ENCODE data around the gene CWC27.
"Not testable (repeated sequence)": the region's sequence is repeated elsewhere in the genome, so short reads cannot be mapped to it uniquely, and the experiment has no call there.

Gene CWC27

GRCh38 chr5:64853777-64854176 is 85.0 kb downstream of the CWC27 start:
- no peak for DNase-seq

- DNase-seq = no peak
Measured at GRCh38 chr5:64854855-64855254, 86.1 kb downstream of the CWC27 start.

- DNase-seq = no peak
Measured at GRCh38 chr5:64859881-64860280, 91.2 kb downstream of the CWC27 start.

GRCh38 chr5:64861281-64861680 is 92.6 kb downstream of the CWC27 start:
- DNase-seq = no peak

- no peak for DNase-seq
Measured at GRCh38 chr5:64864171-64864570, 95.4 kb downstream of the CWC27 start.

GRCh38 chr5:64865662-64866061 is 96.9 kb downstream of the CWC27 start:
- no peak for DNase-seq

GRCh38 chr5:64869419-64869818 is 100.7 kb downstream of the CWC27 start:
- no peak for DNase-seq

GRCh38 chr5:64872044-64872443 is 103.3 kb downstream of the CWC27 start:
- DNase-seq = no peak

GRCh38 chr5:64873441-64873840 is 104.7 kb downstream of the CWC27 start:
- no peak for DNase-seq

GRCh38 chr5:64874753-64875152 is 106.0 kb downstream of the CWC27 start:
- no peak for DNase-seq

GRCh38 chr5:64876203-64876602 is 107.5 kb downstream of the CWC27 start:
- DNase-seq = no peak

- no peak for DNase-seq
Measured at GRCh38 chr5:64880821-64881220, 112.1 kb downstream of the CWC27 start.

- DNase-seq = no peak
Measured at GRCh38 chr5:64883912-64884311, 115.2 kb downstream of the CWC27 start.

- no peak for DNase-seq
Measured at GRCh38 chr5:64884541-64884940, 115.8 kb downstream of the CWC27 start.

- DNase-seq = no peak
Measured at GRCh38 chr5:64887910-64888309, 119.2 kb downstream of the CWC27 start.

- DNase-seq = no peak
Measured at GRCh38 chr5:64895748-64896147, 127.0 kb downstream of the CWC27 start.

- DNase-seq = no peak
Measured at GRCh38 chr5:64899838-64900237, 131.1 kb downstream of the CWC27 start.

- DNase-seq = no peak
Measured at GRCh38 chr5:64900618-64901017, 131.9 kb downstream of the CWC27 start.

GRCh38 chr5:64907399-64907798 is 138.7 kb downstream of the CWC27 start:
- not testable (repeated sequence) for DNase-seq

GRCh38 chr5:64914396-64914795 is 145.7 kb downstream of the CWC27 start:
- no peak for DNase-seq

- DNase-seq = no peak
Measured at GRCh38 chr5:64918083-64918482, 149.4 kb downstream of the CWC27 start.

- DNase-seq = no peak
Measured at GRCh38 chr5:64921386-64921785, 152.7 kb downstream of the CWC27 start.

GRCh38 chr5:64923151-64923685 is 154.5 kb downstream of the CWC27 start:
- DNase-seq = no peak

GRCh38 chr5:64925123-64925522 is 156.4 kb downstream of the CWC27 start:
- DNase-seq = no peak

- no peak for DNase-seq
Measured at GRCh38 chr5:64929833-64930232, 161.1 kb downstream of the CWC27 start.

Data from NCI-H2081 treated with DMSO at 0.1 percent for 48 hours (cell line).